G401 (cell line): Measurements from ENCODE around the gene GNPTG. TPM values are rescaled to one million over a fixed set of nuclear protein-coding genes. Genes with fewer than 3 reads are reported as not detected.
A peak's percentile ranks its signal among the peaks of the same experiment; 100 is the strongest.

Experiments
- DNase-seq: peaks from one replicate; pipeline ENCODE4 v3.0.0-alpha.2; 2015; ENCODE audit warnings: low spot score
- in situ Hi-C: cut with HindIII; loops from 2 replicates; pipeline ENCODE4 v1.10.0; 2016; ENCODE audit warnings: low sequenced_read_pairs, mixed read lengths
- total RNA-seq: library from RNA; depleted of rRNA; stranded (reverse); fragments of >200 nt; shearing (Covaris generic); gene quantifications from 2 replicates; pipeline ENCODE4 v1.2.3, GENCODE V29; 2014

Gene GNPTG
- total RNA-seq, 1 experiment from 2014 or later: 48.6 TPM

DNA sequence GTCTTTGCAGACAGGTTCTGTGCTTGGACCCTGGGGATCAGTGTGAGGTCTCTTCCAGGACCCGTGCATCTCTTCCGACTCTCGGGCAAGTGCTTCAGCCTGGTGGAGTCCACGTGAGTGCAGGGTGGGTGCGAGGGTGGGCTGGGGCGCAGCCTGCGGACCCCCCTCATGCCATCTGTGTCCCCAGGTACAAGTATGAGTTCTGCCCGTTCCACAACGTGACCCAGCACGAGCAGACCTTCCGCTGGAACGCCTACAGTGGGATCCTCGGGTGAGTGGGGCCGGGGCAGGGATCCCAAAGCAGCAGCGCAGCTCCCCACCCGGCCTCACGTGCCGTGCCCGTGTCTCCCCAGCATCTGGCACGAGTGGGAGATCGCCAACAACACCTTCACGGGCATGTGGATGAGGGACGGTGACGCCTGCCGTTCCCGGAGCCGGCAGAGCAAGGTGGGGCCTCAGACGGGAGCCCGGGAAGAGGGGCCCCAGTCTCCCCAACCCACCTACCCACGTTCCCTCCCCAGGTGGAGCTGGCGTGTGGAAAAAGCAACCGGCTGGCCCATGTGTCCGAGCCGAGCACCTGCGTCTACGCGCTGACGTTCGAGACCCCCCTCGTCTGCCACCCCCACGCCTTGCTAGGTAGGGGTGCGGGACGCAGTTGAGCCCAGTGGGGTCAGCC, 10.1 kb downstream of the GNPTG start:
- DNase-seq: no peak
- in situ Hi-C loops: no loop called here

DNA sequence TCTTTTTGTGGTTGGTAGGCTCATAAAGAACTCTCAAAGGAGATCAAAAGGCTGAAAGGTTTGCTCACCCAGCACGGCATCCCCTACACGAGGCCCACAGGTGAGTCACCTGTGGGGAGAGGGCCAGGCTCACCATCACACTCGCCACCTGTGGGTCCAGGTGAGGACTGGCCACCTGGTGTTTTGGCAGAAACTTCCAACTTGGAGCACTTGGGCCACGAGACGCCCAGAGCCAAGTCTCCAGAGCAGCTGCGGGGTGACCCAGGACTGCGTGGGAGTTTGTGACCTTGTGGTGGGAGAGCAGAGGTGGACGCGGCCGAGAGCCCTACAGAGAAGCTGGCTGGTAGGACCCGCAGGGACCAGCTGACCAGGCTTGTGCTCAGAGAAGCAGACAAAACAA, 11.1 kb downstream of the GNPTG start:
- no peak for DNase-seq
- in situ Hi-C loops: no loop called here

DNA sequence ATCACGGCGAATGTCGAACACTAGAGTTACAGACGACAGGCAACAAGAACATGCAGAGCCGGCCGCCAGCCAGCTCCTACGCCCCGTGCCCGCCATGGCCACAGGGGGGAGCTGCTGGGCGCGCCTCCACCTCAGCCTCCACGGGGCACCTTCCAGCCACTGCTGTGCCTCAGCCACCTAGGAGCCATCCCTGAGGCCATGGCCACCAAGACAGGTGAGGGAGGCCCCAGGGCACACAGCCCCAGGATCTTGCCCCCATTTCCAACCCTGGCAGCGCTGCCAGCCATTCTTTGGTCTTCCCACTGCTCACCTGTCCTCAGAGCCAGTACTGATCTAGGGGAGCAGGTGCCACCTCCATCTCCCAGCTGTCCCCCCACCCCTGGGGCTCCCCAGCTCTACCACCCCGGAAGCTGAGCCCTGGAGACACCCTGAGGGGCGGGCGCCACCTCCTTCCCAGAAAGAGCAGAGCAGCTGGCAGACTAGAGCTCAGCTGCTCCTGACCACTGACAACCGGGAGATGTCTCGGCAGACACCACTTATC, 11.8 kb downstream of the GNPTG start:
- DNase-seq: peak; percentile 54
- in situ Hi-C loops: no loop called here

DNA sequence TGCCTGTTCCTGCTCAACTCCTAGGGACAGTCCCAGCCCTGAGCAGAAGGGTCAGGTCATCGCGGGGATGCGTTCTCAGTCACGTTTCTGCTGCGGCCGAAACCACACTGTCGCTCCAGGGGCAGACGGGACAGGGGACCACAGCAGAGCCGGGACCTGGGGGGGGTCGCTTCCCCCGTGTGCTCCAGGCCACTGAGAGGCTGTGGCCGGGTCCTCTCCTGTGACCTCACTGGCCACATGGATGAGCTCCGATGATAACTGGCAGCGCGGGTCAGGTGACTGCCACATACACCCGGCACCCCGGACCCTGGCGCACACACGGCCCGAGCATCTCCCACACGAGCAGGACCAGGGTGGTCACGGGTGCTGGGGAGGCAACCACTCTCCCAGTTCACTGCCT, 12.8 kb downstream of the GNPTG start:
- in situ Hi-C loops: no loop called here
- DNase-seq: no peak

DNA sequence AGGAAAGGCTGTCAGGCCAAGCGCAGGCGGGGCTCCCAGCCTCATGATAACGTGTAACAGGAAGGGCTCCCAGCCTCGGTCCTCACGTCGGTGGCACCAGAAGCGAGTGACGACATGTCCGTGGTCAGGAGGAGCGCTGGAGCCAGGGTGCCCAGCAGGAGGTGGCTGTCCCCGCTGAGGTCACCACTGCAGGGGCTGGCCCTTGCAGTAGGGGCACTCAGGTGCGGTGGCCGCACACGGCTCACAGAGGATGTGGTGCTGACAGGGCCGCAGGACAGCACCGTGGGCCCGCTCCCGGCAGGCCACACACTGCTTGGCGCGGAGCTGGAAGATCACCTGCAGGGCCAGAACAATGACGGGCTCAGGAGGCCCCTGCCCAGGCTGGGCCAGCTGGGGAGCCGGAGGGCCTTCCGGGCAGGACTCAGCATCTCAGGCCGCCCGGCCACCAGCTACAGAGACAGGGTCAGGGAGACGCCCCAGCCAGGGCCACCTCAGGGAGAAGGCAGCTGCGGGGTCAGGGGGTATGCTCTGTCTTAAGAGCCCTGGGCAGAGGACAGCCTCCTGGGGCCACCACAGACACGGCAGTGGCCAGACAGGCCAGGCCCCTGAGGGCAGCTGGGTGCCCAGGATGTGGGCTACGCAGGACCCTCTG, 14.5 kb downstream of the GNPTG start:
- no peak for DNase-seq
- in situ Hi-C loops: no loop called here

DNA sequence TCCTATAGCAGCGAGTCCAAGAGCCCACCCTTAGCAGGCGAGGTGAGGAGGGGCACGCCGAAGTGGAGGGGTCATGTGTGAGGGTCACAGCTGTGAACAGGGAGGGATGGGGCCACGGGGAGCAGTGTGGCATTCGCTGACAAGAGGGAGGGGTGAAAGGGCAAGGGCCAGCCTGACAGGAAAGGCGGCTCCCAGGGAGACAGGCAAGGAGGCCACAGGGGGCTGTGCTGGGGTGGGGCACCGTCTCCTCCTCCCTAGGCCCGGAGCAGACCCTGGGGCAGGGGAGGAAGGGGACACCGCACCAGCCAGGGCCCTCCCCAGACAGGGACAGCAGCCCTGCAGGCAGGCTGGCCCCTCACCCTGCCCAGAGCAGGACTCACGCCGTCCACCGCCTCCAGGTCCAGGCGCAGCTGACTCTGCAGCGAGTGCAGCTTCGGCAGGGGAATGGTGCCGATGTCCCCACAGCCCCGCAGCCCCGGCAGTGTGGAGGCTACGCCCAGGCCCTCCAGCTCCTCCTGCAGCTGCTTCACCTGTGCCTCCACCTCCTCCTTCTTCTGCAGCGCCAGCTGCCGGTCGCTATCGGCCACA, 15.1 kb downstream of the GNPTG start:
- DNase-seq: no peak
- in situ Hi-C loops: no loop called here

DNA sequence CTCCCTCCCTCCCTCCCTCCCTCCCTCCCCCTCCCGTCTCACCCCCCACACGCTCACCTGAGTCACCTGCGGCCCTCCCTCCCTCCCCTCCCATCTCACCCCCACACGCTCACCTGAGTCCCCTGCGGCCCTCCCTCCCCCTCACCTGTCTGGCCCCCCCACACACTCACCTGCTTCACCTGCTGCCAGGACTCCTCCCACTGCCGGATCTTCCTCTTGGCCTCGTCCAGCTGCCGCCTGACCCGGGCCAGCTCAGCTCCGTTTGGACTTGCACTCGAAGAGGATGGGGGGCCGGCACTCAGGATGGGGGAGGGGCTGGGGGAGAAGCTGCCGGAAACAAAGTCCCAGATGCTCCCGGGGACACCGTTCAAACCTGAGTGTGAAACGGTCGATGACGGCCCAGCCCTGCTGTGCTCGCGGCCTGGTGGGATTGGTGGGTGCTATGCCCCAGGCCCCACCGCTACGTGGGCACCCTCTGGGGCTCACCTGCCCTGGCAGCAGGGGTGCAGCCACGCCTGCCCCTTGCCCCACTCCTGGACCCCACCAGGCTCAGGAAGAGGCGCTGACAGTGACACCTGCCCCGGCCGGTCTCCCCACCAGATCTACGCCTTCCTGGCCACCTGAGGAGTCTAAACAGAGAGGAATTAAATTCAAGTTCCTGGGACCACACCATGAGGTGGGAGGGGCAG, 15.9 kb downstream of the GNPTG start:
- no peak for DNase-seq
- in situ Hi-C loops: no loop called here

DNA sequence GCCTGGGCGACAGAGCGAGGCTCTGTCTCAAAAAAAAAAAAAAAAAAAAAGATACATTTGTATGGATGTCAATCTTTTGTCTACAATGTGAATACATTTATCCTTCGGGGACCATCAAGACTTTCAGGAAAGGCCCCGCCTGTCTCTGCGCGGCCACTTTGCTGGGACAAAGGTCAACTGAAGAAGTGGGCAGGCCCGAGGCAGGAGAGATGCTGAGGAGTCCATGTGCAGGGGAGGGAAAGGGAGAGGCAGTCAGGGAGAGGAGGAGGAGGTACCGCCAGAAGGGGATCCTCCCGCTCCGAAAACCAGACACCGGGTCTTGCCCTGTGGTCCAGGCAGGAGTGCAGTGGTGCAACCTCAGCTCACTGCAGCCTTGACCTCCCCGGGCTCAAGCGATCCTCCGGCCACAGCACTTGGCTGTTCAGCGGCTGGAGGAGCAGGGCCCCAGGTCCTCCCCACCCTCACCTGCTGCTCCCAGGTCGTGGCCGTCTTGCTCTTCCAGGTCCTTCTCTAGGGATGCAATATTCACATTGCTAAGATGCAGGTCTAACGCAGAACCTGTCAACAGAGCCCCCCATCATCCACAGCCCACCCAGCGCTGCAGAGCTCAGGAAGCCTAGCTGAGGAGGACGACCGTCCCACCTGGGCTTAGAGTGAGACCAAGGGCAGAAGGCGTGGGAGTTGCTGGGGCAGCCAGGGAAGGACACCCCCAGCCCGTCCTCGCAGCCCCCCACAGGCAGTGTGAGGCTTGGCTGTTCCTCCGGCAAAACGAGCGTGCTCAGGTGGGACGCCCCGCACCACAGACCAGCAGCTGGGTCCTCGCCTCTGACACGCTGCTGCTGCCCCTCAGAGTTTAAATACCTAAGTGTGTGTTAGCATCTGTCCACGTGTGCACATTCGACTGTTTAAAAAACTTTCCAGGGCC, 19.6 kb downstream of the GNPTG start:
- no peak for DNase-seq
- in situ Hi-C loops: no loop called here

DNA sequence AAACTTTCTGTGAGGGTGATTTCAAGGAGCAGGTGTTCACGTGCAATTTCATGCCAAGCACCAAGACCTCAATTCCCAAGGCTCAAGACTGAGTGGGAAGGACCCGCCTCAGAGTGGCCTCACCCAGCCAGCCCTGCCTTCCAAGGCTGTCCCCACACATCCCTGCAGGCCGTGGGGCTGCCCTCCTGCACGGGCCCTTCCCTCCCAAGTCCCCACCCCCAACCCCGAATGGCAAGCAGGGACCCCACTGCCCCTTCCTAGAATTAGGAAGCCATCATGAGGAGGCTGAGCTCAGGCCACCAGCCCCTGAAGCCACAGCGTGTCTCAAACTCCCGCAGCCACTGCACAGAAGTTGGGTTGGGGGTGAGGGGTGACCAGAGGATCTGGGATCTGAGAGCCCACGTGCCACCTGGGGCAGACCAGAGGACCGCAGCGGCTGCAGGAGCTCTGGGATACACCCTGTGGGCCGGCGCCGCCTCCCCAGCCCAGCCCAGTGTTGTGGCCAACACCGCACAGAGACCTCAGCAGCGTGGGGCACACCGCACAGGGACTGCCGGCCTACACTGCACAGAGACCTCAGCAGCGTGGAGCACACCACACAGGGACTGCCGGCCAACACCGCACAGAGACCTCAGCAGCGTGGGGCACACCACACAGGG, 20.7 kb downstream of the GNPTG start:
- no peak for DNase-seq
- in situ Hi-C loops: no loop called here

DNA sequence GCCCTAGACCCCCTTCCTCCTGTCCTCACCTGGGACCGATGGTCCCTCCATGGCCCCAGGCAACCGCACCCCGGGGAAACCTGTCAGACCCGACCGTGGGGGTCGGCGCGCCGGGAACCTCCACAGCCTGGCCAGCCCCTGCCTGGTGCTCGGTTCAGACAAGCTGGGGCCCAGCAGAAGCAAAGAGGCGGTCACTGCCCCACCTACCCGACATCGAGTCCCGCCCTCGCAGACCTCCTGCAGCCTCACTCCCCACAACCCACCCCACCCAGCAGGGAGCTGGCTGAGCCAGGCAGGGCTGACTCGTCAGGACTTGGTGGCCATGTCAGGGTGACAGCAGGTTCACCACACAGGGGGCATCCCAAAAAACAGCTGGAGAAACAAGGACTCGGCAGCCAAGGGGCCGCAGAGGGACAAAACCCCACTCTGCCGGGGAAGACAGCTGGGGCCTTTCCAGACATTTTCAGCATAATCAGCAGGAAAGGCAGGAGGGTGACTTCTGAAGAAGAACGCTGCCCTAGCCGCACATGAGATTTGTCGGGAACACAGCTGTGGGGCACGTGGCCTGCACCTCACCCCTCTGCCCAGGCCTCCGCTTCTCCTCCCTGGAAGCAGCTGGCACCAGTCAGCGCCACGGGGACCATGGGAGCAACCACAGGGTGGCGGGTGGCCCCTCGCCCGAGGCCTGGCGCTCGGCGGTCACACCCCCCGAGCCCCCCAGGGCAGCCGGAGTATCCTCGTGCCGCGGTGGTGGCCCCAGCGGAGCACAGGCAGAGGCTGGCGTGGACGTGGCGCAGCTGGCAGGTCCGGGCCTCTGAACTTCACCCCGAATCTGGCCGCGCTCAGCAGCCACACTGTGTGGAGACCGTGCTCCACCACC, 22.9 kb downstream of the GNPTG start:
- no peak for DNase-seq
- in situ Hi-C loops: no loop called here

DNA sequence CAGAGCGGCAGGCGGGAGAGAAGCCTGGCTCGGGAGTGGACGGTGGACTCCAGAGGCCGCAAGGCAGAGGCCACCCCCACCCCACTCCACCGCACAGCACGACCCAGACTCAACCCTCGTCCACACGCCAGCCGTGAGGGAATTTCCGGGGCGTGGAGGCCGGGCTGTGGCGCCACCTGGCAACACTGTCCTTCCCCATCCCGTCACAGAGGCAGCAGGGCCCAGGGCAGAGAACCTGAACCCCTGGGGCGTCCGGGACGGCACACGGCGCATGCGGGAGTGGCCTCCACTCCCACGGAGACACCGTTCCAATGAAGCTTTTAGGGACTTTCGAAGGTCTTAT, 23.5 kb downstream of the GNPTG start:
- DNase-seq: no peak
- in situ Hi-C loops: no loop called here

DNA sequence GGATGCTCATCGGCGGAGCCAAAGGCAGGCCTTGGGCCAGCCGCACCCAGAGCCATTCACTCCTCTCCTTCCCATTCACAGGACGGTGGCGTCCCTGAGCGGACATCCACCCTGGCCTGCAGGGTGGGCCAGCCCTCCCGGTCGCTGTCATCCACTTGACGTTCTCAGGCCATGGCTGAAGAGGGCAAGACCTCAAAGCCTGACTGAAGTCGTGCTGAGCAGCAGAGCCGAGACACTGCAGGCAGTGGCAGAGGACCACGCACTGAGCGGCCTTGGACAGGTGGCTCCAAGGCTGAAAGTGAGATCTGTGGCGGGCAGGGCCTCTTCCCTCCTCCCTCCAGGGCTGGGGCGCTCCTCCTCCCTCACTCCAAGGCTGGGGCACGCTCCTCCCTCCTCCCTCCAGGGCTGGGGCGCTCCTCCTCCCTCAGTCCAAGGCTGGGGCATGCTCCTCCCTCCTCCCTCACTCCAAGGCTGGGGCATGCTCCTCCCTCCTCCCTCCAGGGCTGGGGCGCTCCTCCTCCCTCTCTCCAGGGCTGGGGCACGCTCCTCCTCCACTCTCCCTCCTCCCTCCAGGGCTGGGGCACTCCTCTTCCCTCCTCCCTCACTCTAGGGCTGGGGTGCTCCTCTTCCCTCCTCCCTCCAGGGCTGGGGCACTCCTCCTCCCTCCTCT, 24.1 kb downstream of the GNPTG start:
- no peak for DNase-seq
- in situ Hi-C loops: no loop called here

DNA sequence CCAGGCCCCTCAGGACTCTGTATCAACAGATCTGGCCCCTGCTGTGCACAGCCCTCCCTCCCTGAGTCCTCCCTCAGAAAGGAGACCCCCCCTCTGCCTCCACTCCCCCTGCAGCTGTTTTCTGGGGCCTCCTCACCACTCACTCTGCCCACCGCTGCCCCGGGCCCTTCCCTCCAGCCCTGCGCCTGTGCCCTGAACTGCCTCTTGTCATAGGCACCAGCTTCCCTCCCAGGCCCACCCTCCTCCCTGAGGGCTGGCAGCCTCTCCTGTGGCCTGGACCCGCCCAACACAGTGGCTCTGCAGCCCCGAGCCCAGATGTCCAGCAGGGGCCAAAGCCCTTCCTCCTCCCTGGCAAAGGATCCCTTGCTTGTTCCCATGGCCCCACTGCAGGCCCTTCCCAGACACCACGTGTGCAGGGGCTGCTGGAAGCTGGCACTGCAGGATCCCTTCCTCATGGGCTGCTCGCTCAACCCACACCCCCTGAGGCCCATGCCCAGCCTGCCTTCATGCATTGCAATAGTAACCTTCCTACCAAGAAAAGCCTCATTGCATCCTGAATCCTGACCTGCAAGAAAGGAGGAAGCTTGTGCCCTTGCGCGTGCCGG, 25.8 kb downstream of the GNPTG start:
- DNase-seq: peak; percentile 12
- in situ Hi-C loops: no loop called here

DNA sequence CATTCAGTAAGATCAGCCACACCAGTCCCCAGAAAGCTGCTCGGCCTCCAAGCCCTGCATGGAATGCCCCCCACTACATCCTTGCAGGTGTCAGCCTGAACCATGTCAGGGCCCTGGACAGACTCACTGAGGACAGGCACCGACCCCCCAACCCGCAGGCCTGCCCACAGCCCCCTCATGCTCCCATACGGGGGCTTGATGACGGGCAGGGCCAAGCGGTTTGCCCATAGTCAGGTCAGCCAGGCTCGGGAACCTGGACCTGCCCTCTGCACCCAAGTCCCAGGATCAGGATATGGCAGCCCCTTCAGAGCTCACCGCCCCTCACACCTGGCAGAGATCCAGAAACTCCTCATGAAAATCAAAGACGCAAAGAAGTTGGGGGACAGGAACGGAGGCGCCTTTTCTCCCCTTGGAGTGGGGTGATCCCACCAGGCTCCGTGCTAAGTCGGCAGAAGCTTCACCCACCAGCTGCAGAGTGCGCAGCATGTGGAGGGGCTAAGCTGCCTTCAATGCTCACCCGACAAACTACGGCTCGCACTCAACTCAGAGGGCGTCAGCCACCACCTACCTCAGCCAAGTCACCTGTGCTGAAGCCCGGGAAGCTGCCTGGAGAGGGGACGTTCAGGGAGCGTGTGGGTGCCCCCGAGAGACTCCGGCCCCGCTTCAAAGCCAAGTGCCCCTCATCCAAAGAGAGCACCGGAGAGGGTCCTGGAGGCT, 26.5 kb downstream of the GNPTG start:
- in situ Hi-C loops: no loop called here
- DNase-seq: no peak

DNA sequence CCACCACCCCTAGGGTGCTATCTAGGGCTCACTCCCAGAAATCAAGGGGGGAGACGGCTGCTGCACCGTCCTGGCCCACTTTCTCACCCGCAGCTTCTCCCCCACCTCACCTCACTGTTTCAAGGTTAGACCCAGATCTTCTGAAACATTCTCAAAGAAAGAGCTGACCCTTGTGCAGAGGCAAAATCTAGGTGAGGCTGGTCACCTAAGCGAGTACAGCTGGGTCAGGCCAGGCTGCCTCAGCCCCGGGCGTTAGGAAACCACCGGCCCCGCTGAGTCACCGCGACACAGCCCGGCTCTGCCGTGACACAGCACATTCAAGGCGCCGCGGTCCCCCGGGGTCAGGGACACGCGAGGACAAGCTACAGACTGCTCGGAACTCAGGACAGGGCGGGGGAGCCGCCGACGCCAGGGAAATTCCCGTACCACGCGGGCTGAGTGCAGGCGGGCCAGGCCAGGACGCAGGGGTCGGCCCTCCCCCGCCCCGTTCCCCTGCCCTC, 27.1 kb downstream of the GNPTG start:
- DNase-seq: peak; percentile 22
- in situ Hi-C loops: no loop called here
